GM19468 (cell line): ENCODE results near the gene VASP.

ENCODE experiments used
- ATAC-seq: cut with Tn5 transposase; IDR thresholded peaks from one replicate; pipeline ENCODE4 v1.9.1; 2021; ENCODE audit warnings: mild to moderate bottlenecking, moderate library complexity, moderate number of reproducible peaks; ENCODE audit not compliant: unreplicated experiment; ENCODE audit errors: extremely low read depth

The VASP gene

GRCh38 chr19:45473367-45473681 lies 34.0 kb upstream of the VASP start:
- ATAC-seq, result no peak

DNA sequence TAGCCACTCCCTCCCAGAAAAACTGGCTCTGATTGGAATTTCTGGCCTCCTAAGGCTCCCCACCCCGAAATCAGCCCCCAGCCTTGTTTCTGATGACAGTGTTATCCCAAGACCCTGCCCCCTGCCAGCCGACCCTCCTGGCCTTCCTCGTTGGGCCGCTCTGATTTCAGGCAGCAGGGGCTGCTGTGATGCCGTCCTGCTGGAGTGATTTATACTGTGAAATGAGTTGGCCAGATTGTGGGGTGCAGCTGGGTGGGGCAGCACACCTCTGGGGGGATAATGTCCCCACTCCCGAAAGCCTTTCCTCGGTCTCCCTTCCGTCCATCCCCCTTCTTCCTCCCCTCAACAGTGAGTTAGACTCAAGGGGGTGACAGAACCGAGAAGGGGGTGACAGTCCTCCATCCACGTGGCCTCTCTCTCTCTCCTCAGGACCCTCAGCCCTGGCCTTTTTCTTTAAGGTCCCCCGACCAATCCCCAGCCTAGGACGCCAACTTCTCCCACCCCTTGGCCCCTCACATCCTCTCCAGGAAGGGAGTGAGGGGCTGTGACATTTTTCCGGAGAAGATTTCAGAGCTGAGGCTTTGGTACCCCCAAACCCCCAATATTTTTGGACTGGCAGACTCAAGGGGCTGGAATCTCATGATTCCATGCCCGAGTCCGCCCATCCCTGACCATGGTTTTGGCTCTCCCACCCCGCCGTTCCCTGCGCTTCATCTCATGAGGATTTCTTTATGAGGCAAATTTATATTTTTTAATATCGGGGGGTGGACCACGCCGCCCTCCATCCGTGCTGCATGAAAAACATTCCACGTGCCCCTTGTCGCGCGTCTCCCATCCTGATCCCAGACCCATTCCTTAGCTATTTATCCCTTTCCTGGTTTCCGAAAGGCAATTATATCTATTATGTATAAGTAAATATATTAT lies 33.3 kb upstream of the VASP start:
- no peak for ATAC-seq

- ATAC-seq, result no peak
These were observed 32.4 kb upstream of the VASP start for GRCh38 chr19:45474606-45475521.

DNA sequence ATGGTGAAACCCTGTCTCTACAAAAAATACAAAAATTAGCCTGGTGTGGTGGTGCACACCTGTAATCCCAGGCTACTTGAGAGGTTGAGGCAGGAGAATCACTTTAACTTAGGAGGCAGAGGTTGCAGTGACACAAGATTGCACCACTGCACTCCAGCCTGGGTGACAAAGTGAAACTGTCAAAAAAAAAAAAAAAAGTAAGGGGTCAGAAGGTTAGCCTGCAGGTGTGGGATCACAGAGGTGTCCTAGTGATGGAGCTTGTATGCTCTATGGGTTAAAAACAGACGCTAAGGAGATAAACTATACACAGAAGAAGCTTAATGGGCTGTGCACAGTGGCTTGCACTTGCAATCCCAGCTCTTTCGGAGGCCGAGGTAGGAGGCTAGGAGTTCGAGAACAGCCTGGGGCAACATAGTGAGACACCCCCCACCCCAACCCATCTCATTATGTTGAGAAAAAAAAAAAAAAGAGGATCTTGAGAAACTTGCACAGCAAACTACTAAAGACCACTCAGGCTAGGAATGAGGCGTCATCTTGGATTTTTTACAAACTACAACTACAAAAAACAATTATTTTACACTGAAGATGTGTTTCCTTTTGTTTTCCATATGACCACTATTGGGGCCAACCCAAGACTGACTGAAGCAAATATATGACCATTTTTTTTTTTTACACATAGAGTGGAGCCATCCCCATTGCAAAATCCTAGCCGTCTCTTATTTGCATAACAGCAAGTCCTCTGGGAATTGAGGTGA lies 31.6 kb upstream of the VASP start:
- ATAC-seq, result no peak

- no peak for ATAC-seq
These were observed 31.0 kb upstream of the VASP start for GRCh38 chr19:45476304-45476703.

DNA sequence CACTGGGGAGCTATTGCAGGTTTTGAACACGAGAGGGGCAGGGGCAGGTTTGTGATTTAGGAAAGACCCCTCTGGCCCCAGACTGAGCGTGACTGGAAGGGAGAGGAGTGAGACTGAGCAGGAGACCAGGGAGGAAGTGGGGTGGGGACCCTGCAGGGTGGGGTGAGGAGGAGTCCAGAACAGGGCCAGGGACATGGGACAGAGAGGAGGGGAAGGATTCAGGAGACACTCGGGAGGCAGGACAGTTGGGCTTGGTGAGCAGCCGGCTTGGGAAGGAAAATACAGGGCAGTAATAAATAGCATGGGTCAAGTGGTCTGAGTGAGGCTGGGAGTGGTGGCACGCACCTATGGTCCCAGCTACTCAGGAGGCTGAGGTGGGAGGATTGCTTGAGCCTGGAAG lies 30.1 kb upstream of the VASP start:
- ATAC-seq, result no peak

DNA sequence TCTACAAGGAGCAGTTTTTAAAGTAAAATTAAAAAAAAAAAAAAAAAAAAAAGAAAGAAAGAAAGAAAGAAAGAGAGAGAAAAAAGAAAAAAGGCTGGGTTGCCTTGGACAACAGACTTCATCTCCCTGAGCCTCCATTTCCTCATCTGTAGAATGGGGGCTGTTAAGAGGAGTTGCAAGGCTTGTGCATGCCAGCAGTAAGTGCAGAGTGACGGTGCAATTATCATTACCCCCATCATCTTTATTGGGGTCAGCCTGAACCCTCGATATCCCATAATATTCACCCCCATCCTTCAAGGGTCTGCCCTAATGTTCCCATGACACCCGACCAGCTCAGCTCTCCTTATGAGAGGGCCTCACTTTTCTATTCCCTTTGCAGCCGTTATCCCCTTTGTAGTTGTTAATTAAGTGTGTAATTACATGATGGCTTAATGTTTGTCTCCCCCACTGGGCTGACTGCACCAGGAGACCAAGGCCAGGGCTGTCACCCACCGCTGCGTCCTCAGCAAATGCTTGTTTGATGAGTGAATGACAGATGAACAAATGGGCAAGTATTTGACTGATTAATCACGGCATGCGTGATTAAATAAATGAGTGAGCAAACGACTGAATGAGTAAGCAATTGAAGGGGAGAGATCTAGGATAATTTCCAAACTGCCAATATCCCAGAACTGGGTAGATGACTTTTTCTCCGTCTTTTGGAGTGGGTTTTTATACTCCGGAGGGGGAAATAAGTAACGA lies 29.4 kb upstream of the VASP start:
- no peak for ATAC-seq

GRCh38 chr19:45478454-45479238 lies 28.6 kb upstream of the VASP start:
- peak; percentile 70 for ATAC-seq

- no peak for ATAC-seq
These were observed 24.2 kb upstream of the VASP start for GRCh38 chr19:45483033-45483432.

- ATAC-seq, result no peak
These were observed 22.9 kb upstream of the VASP start for GRCh38 chr19:45484273-45484945.

GRCh38 chr19:45485305-45486077 lies 21.8 kb upstream of the VASP start:
- peak; percentile 56 for ATAC-seq

GRCh38 chr19:45488708-45489107 lies 18.6 kb upstream of the VASP start:
- ATAC-seq, result no peak

GRCh38 chr19:45489216-45489855 lies 17.9 kb upstream of the VASP start:
- ATAC-seq, result no peak

DNA sequence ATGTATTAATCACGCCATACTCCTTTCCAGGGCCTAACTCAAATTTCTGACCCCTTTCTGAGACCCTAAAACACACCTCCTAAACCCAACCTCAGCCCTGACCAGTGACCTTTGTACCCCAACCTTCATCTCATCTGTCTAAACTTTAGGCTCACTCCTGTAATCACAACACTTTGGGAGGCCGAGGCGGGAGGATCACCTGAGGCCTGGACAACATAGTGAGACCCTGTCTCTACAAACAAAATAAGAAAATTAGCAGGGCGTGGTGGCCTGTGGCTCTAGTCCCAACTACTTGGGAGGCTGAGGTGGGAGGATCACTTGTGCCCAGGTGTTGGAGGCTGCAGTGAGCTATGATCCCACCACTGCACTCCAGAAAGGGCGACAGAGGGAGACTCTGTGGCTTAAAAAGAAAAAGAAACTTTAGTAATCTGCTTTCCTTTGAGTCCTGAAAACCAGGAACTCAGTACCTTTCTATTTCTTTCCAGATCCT lies 15.1 kb upstream of the VASP start:
- ATAC-seq, result no peak

GRCh38 chr19:45492627-45493470 lies 14.4 kb upstream of the VASP start:
- no peak for ATAC-seq

- no peak for ATAC-seq
These were observed 12.9 kb upstream of the VASP start for GRCh38 chr19:45494261-45494916.
